Astrocyte (in vitro differentiated cells and primary cell): ENCODE measurements around the gene KRT71.

ENCODE experiments used
- EZH2 ChIP-seq: IDR thresholded peaks from 2 replicates; pipeline ENCODE4 v1.6.1; 2012; ENCODE audit warnings: mild to moderate bottlenecking, low read length, inconsistent platforms; ENCODE audit not compliant: insufficient read depth
- TF ChIP-seq, protein P1 (sequence below): IDR thresholded peaks from 2 replicates; pipeline ENCODE4 v1.5.1; 2011; ENCODE audit warnings: low read depth, mild to moderate bottlenecking, inconsistent platforms, low read length, moderate library complexity; ENCODE audit not compliant: insufficient read depth

DNA sequence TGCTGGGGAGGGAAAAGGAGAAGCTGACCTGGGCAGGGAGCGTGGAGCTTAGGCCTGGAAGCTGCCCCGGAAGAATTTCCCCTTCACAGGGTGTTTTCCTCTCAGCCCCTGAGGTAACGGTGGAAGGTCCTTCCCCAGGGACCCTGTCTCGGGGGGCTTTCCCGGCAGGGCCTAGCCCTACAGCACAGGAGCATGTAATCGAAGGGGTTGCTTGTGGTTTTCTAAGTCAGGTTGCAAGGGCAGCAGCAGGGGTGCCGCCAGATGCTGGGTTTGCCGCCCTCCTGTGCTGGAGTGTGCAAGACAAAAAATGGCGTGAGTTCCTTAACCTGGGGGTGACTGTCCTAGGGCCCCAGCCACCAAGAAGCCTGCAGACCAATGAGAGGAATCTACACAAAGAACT is 22.3 kb upstream of the KRT71 start:
- TF ChIP-seq, protein P1, sequence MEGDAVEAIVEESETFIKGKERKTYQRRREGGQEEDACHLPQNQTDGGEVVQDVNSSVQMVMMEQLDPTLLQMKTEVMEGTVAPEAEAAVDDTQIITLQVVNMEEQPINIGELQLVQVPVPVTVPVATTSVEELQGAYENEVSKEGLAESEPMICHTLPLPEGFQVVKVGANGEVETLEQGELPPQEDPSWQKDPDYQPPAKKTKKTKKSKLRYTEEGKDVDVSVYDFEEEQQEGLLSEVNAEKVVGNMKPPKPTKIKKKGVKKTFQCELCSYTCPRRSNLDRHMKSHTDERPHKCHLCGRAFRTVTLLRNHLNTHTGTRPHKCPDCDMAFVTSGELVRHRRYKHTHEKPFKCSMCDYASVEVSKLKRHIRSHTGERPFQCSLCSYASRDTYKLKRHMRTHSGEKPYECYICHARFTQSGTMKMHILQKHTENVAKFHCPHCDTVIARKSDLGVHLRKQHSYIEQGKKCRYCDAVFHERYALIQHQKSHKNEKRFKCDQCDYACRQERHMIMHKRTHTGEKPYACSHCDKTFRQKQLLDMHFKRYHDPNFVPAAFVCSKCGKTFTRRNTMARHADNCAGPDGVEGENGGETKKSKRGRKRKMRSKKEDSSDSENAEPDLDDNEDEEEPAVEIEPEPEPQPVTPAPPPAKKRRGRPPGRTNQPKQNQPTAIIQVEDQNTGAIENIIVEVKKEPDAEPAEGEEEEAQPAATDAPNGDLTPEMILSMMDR = no peak
- TF ChIP-seq EZH2 = no peak
